ENCODE results near the gene CROCC2.

The CROCC2 gene

GRCh38 chr2:240906141-240906910 lies at the start of gene CROCC2:
Gene CROCC2, plus strand, starts transcription at chr2:240906336. Its CDS starts 178 bp downstream, at chr2:240906514.
- DNase-seq: no peak

GRCh38 chr2:240857039-240858008 lies 48.8 kb upstream of the CROCC2 start:
- no peak for DNase-seq

GRCh38 chr2:240858321-240858720 lies 47.8 kb upstream of the CROCC2 start:
- DNase-seq: no peak

GRCh38 chr2:240858871-240859270 lies 47.3 kb upstream of the CROCC2 start:
- DNase-seq: no peak

GRCh38 chr2:240861547-240861946 lies 44.6 kb upstream of the CROCC2 start:
- no peak for DNase-seq

GRCh38 chr2:240864475-240864874 lies 41.7 kb upstream of the CROCC2 start:
- no peak for DNase-seq

GRCh38 chr2:240865391-240865790 lies 40.7 kb upstream of the CROCC2 start:
- no peak for DNase-seq

- DNase-seq: no peak
These were observed 37.6 kb upstream of the CROCC2 start, which contains the start of gene AGXT for GRCh38 chr2:240868286-240869108. Gene AGXT, plus strand, starts transcription at chr2:240868824. Its CDS starts 42 bp downstream, at chr2:240868866.

- DNase-seq: no peak
These were observed 36.8 kb upstream of the CROCC2 start for GRCh38 chr2:240869109-240869955.

GRCh38 chr2:240869956-240870875 lies 35.9 kb upstream of the CROCC2 start:
- DNase-seq: no peak

- no peak for DNase-seq
These were observed 34.8 kb upstream of the CROCC2 start for GRCh38 chr2:240871071-240871958.

GRCh38 chr2:240872317-240873097 lies 33.6 kb upstream of the CROCC2 start:
- no peak for DNase-seq

GRCh38 chr2:240873098-240873788 lies 32.9 kb upstream of the CROCC2 start:
- DNase-seq: no peak

- no peak for DNase-seq
These were observed 32.1 kb upstream of the CROCC2 start for GRCh38 chr2:240873805-240874714.

GRCh38 chr2:240874715-240875227 lies 31.4 kb upstream of the CROCC2 start:
- DNase-seq: no peak

- no peak for DNase-seq
These were observed 30.7 kb upstream of the CROCC2 start for GRCh38 chr2:240875228-240876034.

Measured in CD4-positive, alpha-beta T cell treated with Interferon gamma for 1 hour (primary cell).